ENCODE data around the gene KCNJ6.

- TF ChIP-seq TARDBP (IDR thresholded peaks at IDR 0.05) (no peak), BHLHE40 (IDR thresholded peaks at IDR 0.05; ENCODE audit: borderline replicate concordance) (no peak), PKNOX1 (IDR thresholded peaks at IDR 0.05) (no peak), SP1 (IDR thresholded peaks at IDR 0.05) (no peak), ELF4 (IDR thresholded peaks at IDR 0.05) (no peak), ARNT (IDR thresholded peaks at IDR 0.05) (no peak), SUZ12 (IDR thresholded peaks at IDR 0.05) (no peak), ZNF384 (IDR thresholded peaks at IDR 0.05) (no peak), FOXM1 (IDR thresholded peaks at IDR 0.05; ENCODE audit: borderline replicate concordance) (no peak), L3MBTL2 (conservative IDR thresholded peaks at IDR 0.05) (no peak), CTBP1 (IDR thresholded peaks at IDR 0.05; ENCODE audit: borderline replicate concordance) (no peak), NFRKB (IDR thresholded peaks at IDR 0.05) (no peak), HDGF (IDR thresholded peaks at IDR 0.05; ENCODE audit: borderline replicate concordance) (no peak)
Measured at GRCh38 chr21:37783016-37783415, 133.2 kb downstream of the KCNJ6 start.

Data from HEK293T (cell line).